Stimulated activated CD8-positive, alpha-beta memory T cell treated with anti-CD3 and anti-CD28 coated beads, Interleukin-12 subunit alpha, Interleukin-12 subunit beta, amount 100 ng/mL, for 24 hours (primary cell): ENCODE measurements around the gene TIPRL.
"Not testable (repeated sequence)": the region's sequence is repeated elsewhere in the genome, so short reads cannot be mapped to it uniquely, and the experiment has no call there.

Experiments used
- DNase-seq: peaks from one replicate; pipeline ENCODE4 v3.0.0-alpha.2; 2020; ENCODE audit errors: extremely low read depth

TIPRL gene

GRCh38 chr1:168178638-168179437, at the start of gene TIPRL:
Gene TIPRL, plus strand, starts transcription at chr1:168178962. Its CDS starts 116 bp downstream, at chr1:168179078.
- peak; percentile 89 for DNase-seq

DNA sequence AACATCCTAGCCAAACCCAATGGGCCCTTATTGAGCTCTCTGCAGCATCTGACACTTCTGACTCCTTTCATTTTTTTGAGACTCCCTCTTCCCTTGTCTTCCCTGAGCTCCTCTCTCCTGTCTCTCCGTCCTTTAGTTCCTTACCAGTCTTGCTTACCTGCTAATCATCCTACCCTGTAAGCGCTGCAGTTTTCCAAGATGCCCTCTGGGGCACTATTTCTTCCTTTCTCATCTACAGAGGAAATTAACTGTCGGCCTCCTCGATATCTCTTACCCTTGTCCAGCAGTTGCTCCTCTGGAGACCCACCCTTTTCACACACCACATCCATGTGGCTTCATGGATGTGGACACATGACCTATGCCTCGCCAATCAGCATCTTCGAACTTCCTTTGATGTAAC, 48.8 kb upstream of the TIPRL start:
- DNase-seq: no peak

- DNase-seq: no peak
These were observed 44.6 kb upstream of the TIPRL start for GRCh38 chr1:168134132-168134531.

- DNase-seq: no peak
These were observed 44.1 kb upstream of the TIPRL start for GRCh38 chr1:168134642-168135041.

DNA sequence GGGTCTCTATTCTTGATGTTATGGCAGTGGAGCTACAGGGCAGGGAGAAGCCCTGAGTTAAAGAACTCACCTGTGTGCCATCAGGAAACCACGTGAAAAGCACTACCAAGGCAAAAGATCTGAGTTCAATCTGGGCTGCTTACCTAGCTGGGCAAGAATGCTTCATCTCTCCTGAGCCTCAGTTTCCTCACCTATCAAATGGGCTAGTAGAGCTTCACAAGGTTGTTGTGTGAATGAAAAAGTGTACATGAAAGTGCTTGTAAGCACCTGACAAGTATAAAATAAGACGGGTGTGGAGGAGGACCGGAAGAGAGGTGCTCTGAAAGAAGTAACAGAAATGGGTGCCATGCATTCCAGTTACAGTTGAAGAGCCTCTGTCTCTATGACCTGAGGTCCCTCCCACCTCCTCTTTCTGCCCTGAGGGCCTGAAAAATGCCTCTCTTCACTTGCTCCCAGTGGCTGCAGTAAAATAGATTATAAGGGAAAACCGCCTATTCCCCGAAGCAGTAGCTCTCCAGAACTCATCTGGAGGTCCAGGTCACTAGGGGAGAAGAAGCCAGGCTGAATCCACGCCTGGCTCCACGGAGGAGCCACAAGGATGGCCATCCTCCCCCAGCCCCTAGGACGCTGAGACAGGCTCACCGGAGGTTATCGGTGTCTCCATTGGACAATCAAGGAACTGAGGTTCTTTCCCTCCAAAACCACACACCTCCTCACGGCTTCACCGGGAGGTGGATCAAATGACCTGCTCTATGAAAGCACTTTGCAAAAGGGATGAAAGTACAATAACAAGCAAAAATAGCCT, 43.4 kb upstream of the TIPRL start:
- DNase-seq: no peak

GRCh38 chr1:168135921-168136708, 42.6 kb upstream of the TIPRL start:
- DNase-seq: no peak

GRCh38 chr1:168136709-168137514, 41.9 kb upstream of the TIPRL start, which contains the start of gene GPR161:
Gene GPR161, minus strand, starts transcription at chr1:168136930. Its CDS starts 32,080 bp downstream, at chr1:168104850.
- DNase-seq: no peak

DNA sequence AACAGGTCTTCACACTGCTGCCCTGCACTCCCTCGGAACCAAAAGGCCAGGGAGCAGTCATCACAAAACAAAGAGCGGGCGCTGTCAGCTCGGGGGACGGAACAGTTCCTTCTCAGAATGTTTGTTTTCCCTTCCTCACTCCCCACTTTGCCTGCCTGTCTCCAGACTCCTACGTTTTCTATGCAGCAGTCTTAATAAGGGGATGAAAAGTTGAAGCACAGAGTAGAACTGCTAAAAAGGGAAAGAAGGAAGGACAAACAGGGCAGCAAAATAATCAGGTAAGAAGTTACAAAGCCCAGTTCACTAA, 41.3 kb upstream of the TIPRL start:
- DNase-seq: no peak

DNA sequence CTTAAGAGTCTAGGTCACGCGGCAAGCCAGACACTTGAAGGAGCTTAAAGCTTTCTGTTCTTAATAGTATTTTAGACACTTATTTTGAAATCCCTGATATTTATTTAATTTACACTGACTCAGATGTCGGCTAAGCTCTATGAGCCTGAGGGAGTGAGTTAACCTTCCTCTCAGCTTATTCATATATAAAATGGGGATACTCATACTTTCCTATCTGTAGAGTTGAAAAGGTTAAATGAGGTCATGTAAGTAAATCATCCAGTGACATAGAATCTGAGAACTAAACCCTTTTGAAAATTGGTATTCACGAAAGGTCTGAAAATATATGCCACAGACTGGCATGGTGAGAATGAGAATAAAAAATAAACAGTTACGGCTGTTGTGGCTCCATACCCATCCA, 40.6 kb upstream of the TIPRL start:
- DNase-seq: no peak

DNA sequence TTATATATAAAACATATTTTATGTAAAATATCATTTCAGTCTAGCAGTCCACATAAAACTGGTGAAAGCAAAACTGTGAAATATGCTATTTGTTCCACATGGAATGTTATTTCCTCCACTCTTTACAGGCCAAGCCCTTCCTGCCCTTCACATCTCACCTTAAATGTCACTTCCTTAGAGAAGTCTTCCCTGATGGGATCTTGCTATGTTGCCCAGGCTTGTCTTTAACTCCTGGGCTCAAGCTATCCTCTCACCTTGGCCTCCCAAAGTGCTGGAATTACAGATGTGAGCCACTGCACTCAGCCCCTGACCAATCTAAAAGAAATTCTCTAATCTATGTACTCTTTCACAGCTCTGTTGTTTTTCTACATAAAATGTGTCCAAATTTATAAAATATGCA, 39.7 kb upstream of the TIPRL start:
- no peak for DNase-seq

DNA sequence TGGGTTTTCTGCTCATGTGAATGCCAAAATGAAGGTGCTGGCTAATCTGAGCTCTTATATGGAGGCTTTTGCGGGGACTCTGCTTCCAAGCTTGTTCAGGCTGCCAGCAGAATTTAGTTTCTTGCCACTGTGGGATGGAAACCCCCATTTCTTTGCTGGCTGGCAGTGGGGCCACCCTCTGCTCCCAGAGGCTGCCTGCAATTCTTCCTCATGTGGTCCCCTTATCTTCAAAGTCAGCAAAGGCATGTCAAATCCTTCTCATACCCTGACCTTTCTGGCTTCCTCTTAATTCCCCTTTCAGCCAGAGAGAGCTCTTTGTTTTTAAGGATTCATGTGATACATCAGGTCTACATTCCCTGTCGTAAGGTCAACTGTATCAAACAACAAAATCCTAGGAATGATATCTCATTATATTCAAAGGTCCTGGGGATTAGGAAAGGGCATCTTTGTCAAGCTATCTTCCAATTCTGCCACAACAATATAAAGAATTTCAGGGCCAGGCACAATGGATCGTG, 36.8 kb upstream of the TIPRL start:
- DNase-seq: no peak

DNA sequence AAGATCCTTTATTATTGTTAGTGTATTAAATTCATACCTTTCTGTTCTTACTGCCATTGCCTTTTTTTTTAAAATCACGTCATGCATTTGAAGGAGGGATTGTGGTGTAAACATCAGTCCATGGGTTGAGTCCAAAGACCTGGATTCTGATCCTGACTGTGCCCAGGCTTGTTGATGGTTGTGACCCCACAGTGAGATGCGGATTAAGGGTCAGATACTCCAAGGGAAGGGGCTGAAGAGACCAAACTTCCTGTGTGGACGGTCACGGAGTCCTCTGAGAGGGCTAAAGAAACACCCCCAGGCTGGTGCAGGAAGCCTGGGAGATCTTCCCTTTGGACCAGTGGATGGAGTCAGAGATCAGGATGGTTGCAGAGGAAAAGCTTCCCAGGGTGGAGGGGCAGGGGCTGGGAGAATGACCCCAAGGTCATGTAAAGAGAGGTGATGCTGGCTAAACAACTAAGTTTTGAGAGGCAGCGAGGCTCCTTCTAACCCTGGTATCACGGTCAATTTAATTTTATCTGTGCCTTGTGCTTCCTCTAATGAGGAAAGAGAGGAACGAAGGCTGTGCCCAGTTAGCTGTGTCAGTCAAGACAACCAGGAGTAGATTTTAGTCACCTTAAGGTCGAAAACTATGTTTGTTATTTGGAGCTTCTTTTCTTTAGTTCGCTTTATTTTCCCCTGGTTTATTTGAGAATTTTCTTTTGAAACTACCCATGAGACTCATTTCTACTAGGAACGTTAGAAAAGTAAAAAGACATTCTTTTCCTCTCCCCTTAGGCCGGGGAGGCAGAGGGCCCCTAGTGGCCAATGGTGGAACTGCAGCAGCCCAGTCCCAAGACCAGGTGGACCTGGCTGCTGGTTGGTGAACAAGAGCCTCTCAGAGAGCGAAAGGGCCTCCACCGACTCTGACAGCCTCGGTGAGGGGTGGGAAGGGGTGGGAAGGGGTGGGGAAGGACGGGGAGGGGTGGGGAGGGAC, 33.3 kb upstream of the TIPRL start:
- DNase-seq: peak; percentile 58

DNA sequence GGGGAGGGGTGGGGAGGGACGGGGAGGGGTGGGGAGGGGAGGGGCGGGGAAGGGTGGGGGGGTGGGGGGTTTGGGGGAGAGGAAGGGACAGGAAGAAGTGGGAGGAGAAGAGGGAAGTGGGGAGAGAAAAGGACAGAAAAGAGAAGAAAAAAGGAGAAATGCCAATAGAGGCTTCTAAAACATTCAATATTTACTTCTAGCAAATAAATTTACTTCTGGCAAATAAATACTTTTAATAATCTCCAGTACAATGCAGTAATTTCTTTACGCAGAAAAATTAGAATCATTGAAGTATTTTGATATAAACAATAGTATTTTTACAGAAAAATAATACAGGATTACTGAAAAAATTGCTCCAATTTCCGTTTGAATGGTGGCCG, 32.6 kb upstream of the TIPRL start:
- DNase-seq: no peak

GRCh38 chr1:168146626-168147025, 32.1 kb upstream of the TIPRL start:
- no peak for DNase-seq

GRCh38 chr1:168148916-168149315, 29.8 kb upstream of the TIPRL start:
- no peak for DNase-seq

DNA sequence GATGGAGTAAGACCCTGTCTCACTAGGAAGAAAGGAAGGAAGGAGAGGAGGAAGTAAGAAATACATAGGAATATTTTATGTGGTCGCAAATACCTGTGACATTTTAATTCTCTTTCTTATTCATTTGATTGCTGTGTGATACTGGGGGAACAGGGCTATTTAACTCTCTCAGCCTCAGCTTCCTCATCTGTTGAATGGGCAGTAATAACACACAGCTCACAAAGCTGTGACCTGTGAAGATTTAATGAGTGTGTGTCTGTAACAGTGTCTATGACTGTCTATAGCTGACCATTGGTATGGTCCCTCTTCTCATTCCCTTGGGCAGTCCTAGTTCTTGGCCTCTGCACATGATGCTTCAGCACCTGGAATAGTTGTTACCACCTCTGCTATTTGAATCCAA, 28.5 kb upstream of the TIPRL start:
- no peak for DNase-seq

- DNase-seq: no peak
These were observed 26.8 kb upstream of the TIPRL start for GRCh38 chr1:168151935-168152334.

GRCh38 chr1:168154707-168155106, 24.1 kb upstream of the TIPRL start:
- DNase-seq: not testable (repeated sequence)

GRCh38 chr1:168155910-168156309, 22.9 kb upstream of the TIPRL start:
- no peak for DNase-seq

GRCh38 chr1:168157638-168158037, 21.1 kb upstream of the TIPRL start:
- no peak for DNase-seq
